Activated T-cell treated with anti-CD3 and anti-CD28 coated beads for 1 hour (primary cell): ENCODE results near the gene ARGFX.
"Not testable (repeated sequence)": the region's sequence is repeated elsewhere in the genome, so short reads cannot be mapped to it uniquely, and the experiment has no call there.

Source experiments
- DNase-seq: peaks from one replicate; pipeline ENCODE4 v3.0.0-alpha.2; 2020; ENCODE audit warnings: low read depth

ARGFX gene

DNA sequence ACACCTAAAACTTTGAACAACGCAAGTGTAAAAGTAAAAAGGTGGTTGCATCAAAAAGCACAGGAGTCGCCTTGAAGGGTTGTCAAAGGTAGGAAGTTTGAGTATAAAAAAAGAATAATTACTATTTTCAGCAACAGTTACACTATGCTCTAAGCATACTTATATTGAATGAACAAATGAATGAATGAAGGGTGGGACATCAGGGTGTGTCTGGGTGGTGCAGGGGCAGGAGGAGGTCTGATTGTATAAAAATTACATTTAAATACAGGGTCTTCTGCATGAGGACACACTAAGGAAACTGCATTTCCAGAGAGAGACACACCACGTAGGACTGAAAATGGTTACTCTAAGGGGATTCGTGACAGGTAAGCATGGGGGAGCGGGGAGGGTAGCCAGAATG lies at the start of gene ARGFX:
ARGFX (plus strand) TSS at position 301 of the 400 bp plus-strand sequence. CDS start 2,765 bp downstream, outside the sequence.
- no peak for DNase-seq

DNA sequence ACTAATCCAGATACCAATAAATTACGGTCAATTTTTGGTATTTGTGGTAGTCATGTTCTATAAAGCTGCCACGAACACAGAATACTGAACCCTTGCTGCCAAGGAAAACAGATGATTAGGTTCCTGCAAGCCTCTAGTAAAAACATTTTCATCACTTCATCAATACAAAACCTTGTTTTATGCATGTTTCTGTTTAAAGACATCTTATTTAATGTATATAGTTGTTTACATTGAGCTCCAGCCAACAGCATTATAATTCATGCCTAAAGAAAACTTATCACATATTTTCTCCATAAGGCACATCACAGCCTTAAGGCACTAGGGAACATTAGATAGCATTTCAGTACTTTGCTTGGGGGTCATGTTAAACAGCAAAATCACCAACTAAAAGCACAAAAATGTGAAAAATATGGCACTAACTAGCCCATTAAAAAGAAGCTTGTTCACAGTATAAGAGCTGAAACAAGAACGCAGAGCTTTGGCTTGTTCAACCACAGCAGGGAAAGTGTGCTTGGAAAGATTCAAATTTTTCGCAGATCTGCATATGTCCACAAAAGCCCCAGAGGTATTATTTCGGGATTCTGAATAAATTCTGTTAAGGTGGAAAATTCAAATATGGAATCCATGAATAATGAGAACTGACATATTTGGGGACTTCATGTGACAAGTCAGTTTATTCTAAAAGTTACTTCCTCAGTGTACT lies 49.6 kb upstream of the ARGFX start:
- DNase-seq: no peak

DNA sequence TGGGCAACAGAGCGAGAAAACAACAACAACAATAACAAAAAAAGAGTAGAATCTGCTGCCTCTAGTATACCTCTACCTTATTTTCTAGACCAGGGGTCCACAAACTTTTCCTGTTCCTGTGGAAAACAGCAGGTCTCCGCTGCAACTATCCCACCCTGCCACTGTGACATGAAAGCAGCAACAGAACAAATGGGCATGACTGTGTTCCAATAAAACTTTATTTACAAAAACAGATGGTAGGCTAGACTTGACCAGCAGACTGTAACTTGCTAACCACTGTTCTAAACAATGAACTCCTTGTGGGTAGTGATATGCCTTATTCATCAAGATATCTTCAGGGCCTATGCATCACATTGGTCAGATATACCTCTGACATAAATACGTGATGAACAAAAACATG lies 47.2 kb upstream of the ARGFX start:
- DNase-seq: no peak

DNA sequence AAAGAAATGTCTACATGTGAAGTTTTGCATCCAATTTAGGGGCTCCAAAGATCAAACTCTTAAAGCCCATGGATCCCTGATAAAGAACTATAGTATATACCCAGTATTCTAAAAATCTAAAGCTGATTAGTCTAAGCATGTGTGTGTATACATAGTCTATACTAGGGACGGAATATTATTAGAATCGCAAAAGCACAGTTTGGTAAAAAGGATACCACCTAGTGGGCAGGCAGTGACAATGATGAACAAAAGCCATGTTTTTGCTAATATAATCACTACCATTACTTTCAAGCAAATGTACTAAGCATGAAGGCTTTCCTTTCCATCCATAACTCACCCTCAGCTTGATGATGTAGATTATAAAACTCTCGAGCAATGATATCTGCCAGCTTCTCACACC lies 38.4 kb upstream of the ARGFX start:
- DNase-seq: no peak

GRCh38 chr3:121531269-121531668 lies 36.5 kb upstream of the ARGFX start:
- DNase-seq: no peak

DNA sequence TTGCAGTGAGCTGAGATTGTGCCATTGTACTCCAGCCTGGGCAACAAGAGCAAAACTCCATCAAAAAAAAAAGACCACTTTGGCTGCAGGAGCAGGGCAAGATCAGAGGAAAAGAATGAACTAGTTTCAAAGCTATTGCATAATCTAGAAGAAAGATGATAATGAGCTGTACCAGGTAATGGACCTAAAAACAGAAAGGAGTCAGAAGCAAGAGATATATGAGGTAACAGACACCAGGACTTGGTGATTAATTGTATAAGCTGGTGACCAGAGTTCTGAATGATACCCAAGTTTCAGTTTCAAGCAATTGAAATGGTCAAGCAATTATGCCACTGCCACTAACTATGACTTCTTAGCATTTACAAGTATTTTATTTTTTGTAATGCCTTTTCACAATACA lies 24.8 kb upstream of the ARGFX start:
- no peak for DNase-seq

GRCh38 chr3:121545049-121545573 lies 22.6 kb upstream of the ARGFX start:
- no peak for DNase-seq

DNA sequence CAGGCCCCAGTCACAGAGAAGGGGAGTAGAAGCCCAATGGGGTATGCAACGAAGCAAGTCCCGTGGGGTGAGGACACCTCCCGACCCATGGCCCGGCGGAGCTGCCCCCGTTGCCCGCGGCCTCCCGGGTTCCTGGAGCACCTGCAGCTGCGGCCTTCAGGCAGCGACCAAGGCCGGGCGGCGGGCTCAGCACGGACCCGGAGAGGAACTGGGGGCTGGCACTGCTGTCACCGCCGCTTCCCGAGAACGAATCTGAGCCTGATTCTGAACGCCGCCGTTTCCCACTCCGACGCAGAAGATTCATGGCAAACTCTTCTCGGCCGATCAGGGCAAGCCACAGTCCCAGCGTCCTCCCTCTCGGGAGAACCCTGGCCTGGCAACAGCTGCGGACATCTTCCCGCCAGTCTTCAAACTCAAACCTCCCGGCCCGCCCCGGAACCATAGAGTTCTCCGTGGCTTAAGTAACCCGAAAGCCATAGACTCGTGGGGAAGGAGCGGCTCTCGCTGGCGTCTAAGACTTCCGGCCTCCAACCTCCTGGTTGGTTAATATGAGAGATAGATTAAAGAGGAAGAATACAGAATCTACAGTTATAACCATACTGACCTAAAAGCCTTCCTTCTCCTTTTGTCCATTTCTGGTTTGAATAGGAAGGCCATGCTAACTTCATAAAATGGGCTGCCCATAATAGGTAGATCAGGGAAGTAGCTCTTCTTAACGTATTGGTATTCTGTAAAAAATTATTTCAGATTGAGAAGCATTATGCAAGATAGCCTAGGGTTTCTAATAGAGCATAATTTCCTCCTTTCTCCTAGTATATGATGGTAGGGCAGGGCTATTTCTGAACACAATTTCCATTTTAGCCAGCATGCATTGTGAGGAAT lies 21.9 kb upstream of the ARGFX start, which contains the start of gene POLQ:
POLQ (minus strand) TSS at position 415 of the 882 bp plus-strand sequence; CDS start at position 304, 111 bp downstream.
- DNase-seq: peak; percentile 75

GRCh38 chr3:121552379-121552778 lies 15.4 kb upstream of the ARGFX start:
- no peak for DNase-seq

DNA sequence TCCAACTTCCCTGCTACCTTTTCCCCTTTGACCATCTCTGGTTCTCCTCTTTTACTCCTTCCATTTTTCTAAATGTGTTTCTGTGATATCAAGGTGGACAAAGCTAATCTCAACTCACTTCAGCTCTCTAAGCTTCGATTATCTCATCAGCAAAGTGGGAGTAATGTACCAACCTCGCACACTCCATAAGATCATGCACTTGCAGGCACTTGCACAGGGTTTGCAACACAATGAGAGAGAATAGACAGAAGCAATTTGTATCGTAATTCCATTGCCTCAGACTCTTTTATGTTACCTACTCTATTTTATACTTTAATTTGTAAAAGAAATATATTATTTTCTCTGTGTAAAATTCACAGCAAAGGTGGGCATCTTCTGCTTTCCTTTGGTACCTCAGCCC lies 15.0 kb upstream of the ARGFX start:
- no peak for DNase-seq

- DNase-seq: no peak
Measured at GRCh38 chr3:121557426-121557934, 10.3 kb upstream of the ARGFX start.

DNA sequence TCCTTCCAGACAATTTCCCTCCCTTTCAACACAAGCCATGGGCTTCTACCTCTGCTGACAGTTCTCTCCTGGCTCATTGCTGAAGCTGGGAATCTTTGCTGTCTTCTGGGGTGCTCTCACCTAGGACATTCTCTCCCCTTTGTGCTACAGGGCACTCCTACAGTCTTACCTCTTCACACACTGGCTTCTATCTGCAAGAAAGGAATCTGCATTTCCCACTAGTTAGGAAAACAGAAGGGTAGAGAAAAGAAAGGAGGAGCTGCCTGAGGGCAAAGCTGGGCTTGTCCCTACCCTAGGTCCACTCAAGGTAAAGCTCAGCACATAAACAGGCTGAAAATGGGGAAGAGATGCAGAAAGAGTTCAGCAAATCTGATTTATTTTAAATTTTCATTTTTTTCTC lies 5.6 kb upstream of the ARGFX start:
- no peak for DNase-seq

DNA sequence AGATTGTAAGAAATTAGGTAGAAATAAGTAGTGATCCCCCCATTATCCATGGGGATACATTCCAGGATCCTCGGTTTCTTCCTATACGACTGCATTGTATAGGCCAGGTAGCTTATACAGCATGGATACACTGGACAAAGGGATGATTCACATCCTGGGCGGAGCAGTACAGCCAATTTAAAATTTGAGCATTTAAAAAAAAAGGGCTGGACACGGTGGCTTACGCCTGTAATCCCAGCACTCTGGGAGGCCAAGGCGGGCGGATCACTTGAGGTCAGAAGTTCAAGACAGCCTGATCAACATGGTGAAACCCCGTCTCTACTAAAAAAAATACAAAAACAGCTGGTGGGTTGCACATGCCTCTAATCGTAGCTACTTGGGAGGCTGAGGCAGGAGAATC lies 976 bp upstream of the ARGFX start:
- no peak for DNase-seq

- DNase-seq: no peak
Measured at GRCh38 chr3:121574449-121574848, 6.7 kb downstream of the ARGFX start.

DNA sequence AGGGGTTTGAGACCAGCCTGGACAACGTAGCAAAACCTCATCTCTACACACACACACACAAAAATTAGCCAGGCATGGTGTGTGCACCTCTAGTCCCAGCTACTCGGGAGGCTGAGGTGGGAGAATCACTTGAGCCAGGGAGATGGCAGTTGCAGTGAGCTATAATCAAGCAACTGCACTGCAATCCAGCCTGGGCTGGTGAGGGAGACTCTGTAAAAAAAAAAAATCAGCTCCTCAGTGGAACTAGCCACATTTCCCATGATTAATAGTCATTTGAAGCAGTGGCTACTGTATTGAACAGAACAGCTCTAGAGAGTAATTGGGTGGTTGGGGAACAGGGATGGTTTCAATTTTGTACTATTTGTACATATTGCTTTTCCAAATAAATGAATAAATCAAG lies 13.9 kb downstream of the ARGFX start:
- DNase-seq: no peak

GRCh38 chr3:121584418-121584817 lies 16.7 kb downstream of the ARGFX start:
- DNase-seq: no peak

DNA sequence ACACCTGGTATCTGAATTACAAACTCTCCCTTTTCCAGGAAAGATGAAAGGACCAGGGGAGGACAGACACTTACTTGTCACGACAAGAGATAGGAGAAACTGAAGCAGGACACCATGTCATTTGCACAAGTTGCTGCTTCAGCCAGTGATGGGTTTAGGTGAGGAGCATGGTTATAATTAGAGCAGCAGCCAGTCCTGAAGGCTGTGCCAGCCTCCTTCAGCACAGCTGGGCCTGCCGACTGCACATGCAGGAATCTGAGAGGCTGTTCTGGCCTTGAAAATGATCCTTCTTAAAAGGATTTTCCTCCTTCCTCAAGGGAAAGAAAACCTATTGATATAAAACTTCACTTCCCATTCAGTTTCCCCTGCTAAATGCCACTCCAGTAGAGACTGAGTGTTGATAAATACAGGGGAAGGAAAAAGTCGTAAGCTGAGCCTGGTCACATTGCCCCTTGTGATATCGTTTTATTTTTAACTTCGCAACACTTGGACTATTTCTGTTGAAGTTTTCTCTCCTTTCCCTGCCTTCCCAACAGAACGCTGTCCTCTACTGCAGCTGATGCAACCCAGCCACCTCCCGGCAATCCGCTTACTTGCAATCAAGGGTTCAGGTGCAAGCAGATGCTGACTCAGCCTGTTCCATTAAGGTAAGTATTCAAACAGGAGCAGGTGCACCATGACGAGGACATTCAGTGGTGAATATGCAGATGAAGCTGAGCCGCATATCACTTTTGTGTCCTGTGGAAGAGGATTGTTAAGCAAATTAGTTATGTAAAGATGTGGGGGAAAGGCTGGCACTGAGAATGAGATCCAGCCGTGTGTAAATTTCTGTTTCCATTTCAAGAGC lies 25.3 kb downstream of the ARGFX start, which contains the start of gene FBXO40:
FBXO40 (plus strand) TSS at position 524 of the 847 bp plus-strand sequence. CDS start 27,197 bp downstream, outside the sequence.
- no peak for DNase-seq

GRCh38 chr3:121593806-121594205 lies 26.1 kb downstream of the ARGFX start:
- not testable (repeated sequence) for DNase-seq

DNA sequence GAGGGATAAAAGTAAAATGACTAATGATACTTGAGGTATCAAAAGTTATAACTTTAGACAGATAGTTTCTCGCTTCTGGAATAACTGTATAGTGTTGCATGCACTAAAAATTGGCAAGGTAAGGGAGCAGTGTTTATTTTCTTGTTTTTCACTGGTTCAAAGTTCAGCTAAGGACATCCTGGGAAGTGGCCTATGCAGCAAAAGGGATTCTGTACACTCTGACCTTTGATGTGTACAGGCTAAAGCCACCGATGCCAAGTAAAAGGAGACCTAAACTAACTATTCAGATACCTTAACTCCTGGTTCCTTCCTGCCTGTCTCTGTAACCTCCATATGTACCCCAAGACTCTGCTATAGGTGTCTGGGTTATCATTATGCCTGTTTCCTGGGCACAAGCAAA lies 27.1 kb downstream of the ARGFX start:
- no peak for DNase-seq

GRCh38 chr3:121595765-121596406 lies 28.1 kb downstream of the ARGFX start:
- no peak for DNase-seq

- no peak for DNase-seq
Measured at GRCh38 chr3:121598564-121598963, 30.8 kb downstream of the ARGFX start.
